A673 (cell line): Measurements from ENCODE around the gene GSAP.

Experiments
- CTCF ChIP-seq: fragments of 300-800, 200-600 bp; sonication (generic); conservative IDR thresholded peaks from 2 replicates; pipeline ENCODE4 v1.5.1; 2017; ENCODE audit warnings: low read depth, mild to moderate bottlenecking, antibody characterized with exemption, low read length, moderate library complexity, mixed read lengths
- EZH2 ChIP-seq: fragments of 200-600 bp; sonication (generic); IDR thresholded peaks from 2 replicates; pipeline ENCODE4 v1.6.1; 2017; ENCODE audit warnings: borderline replicate concordance, low read depth, mild to moderate bottlenecking, mixed read lengths, antibody characterized with exemption, low read length; ENCODE audit not compliant: poor library complexity, severe bottlenecking

GRCh38 chr7:77349141-77349540, 67.0 kb downstream of the GSAP start:
- TF ChIP-seq CTCF (no peak), EZH2 (no peak)
